Peyer's patch (tissue), 4 donors: ENCODE results near the gene RHOU. TPM values are rescaled to one million over a fixed set of nuclear protein-coding genes. Genes with fewer than 3 reads are reported as not detected.
A peak's percentile ranks its signal among the peaks of the same experiment; 100 is the strongest.

ENCODE experiments used
- DNase-seq, 3 donors: peaks; one replicate each; pipeline ENCODE4 v3.0.0-alpha.2; 2017 to 2019
- H3K27ac ChIP-seq, 4 donors: fragments of 200-600 bp; sonication (generic); one replicate each; pipeline ENCODE4 v1.5.1; 2016 to 2019
- H3K27me3 ChIP-seq, 2 donors: fragments of 200-600 bp; sonication (generic); one replicate each; pipeline ENCODE4 v1.5.1; 2019
- H3K36me3 ChIP-seq, 3 donors: fragments of 200-600 bp; sonication (generic); one replicate each; pipeline ENCODE4 v1.5.1; 2016 to 2019
- H3K4me1 ChIP-seq, 4 donors: fragments of 200-600 bp; sonication (generic); one replicate each; pipeline ENCODE4 v1.5.1; 2016 to 2019
- H3K4me3 ChIP-seq, 4 donors: fragments of 200-600 bp; sonication (generic); 1 replicate in 3 of 4; 2 replicates in 1 of 4; pipeline ENCODE4 v1.5.1; 2016 to 2019; ENCODE audit warnings: mild to moderate bottlenecking in 1 of 4
- H3K9me3 ChIP-seq, 4 donors: fragments of 200-600 bp; sonication (generic); one replicate each; pipeline ENCODE4 v1.5.1; 2016 to 2019; ENCODE audit warnings: mild to moderate bottlenecking in 1 of 4
- CTCF ChIP-seq, 6 experiments: fragments of 450-650 bp in 4 of 6; fragments of 200-600 bp in 2 of 6; sonication (generic) in 1 of 6; IDR thresholded peaks; one replicate each; pipeline ENCODE4 v1.5.1; 2017 to 2019; ENCODE audit warnings: antibody characterized with exemption in 6 of 6, mild to moderate bottlenecking in 3 of 6, moderate library complexity in 1 of 6
- POLR2A ChIP-seq, 2 donors: fragments of 450-650 bp; IDR thresholded peaks; one replicate each; pipeline ENCODE4 v1.5.1; 2017; ENCODE audit warnings: antibody characterized with exemption in 2 of 2, mild to moderate bottlenecking in 2 of 2, moderate library complexity in 2 of 2
- total RNA-seq, 4 donors: library from RNA; depleted of rRNA; stranded (reverse); fragments of >200 nt; gene quantifications; one replicate each; pipeline ENCODE4 v1.1.0, GENCODE V29; 2016

RHOU gene
- total RNA-seq, 4 donors from 2014 or later, result 14.0 to 62.0 (median 42.1) TPM

- no peak for DNase-seq
- H3K27ac ChIP-seq, result no peak overlapping the region
- no peaks in the 10 kb centered on the region for H3K4me1 ChIP-seq
- H3K36me3 ChIP-seq, result no peaks in the 10 kb centered on the region
- no peaks in the 10 kb centered on the region for H3K9me3 ChIP-seq
- H3K4me3 ChIP-seq, result no peak overlapping the region
- no peak for TF ChIP-seq POLR2A (IDR thresholded peaks at IDR 0.05)
- TF ChIP-seq CTCF (IDR thresholded peaks at IDR 0.05), result no peak
- no peaks in the 10 kb centered on the region for H3K27me3 ChIP-seq
These were observed 40.0 kb upstream of the RHOU start for GRCh38 chr1:228695015-228695955.

- TF ChIP-seq POLR2A (IDR thresholded peaks at IDR 0.05) (no peak), CTCF (IDR thresholded peaks at IDR 0.05) (no peak)
- Histone ChIP-seq H3K27me3 (no peaks in the 10 kb centered on the region), H3K27ac (no peak overlapping the region), H3K9me3 (no peaks in the 10 kb centered on the region), H3K36me3 (no peaks in the 10 kb centered on the region), H3K4me3 (no peak overlapping the region), H3K4me1 (no peaks in the 10 kb centered on the region)
- peak in 2 of 3 donors; percentile 19 to 61 for DNase-seq
These were observed 37.9 kb upstream of the RHOU start for GRCh38 chr1:228697207-228698016.

- no peak for TF ChIP-seq POLR2A (IDR thresholded peaks at IDR 0.05)
- Histone ChIP-seq H3K4me1 (no peaks in the 10 kb centered on the region), H3K27me3 (no peaks in the 10 kb centered on the region), H3K4me3 (no peak overlapping the region), H3K27ac (no peak overlapping the region), H3K9me3 (no peaks in the 10 kb centered on the region), H3K36me3 (no peaks in the 10 kb centered on the region)
- DNase-seq, result no peak
These were observed 37.3 kb upstream of the RHOU start for GRCh38 chr1:228698017-228698329.

- no peak overlapping the region for H3K27ac ChIP-seq
- no peak for DNase-seq
- H3K4me3 ChIP-seq, result no peak overlapping the region
- no peaks in the 10 kb centered on the region for H3K27me3 ChIP-seq
- H3K4me1 ChIP-seq, result peaks cover 0 to 4% (median 0%) of the 10 kb centered on the region in 4 donors
- TF ChIP-seq CTCF (IDR thresholded peaks at IDR 0.05) (no peak), POLR2A (IDR thresholded peaks at IDR 0.05) (no peak)
- H3K9me3 ChIP-seq, result no peaks in the 10 kb centered on the region
- no peaks in the 10 kb centered on the region for H3K36me3 ChIP-seq
These were observed 32.8 kb upstream of the RHOU start for GRCh38 chr1:228702433-228702832.

- no peaks in the 10 kb centered on the region for H3K36me3 ChIP-seq
- TF ChIP-seq POLR2A (IDR thresholded peaks at IDR 0.05), result no peak
- TF ChIP-seq CTCF (IDR thresholded peaks at IDR 0.05), result no peak
These were observed 29.0 kb upstream of the RHOU start for GRCh38 chr1:228706305-228706704.

GRCh38 chr1:228717081-228717480 lies 18.2 kb upstream of the RHOU start:
- DNase-seq, result no peak
- Histone ChIP-seq H3K27me3 (no peaks in the 10 kb centered on the region), H3K27ac (no peak overlapping the region), H3K36me3 (no peaks in the 10 kb centered on the region), H3K4me1 (no peaks in the 10 kb centered on the region), H3K9me3 (no peaks in the 10 kb centered on the region), H3K4me3 (no peak overlapping the region)
- no peak for TF ChIP-seq POLR2A (IDR thresholded peaks at IDR 0.05)

More at GRCh38 chr1:228706305-228706704, 29.0 kb upstream of the RHOU start:
- no peaks in the 10 kb centered on the region for H3K9me3 ChIP-seq
- H3K4me3 ChIP-seq, result no peak overlapping the region
- H3K27ac ChIP-seq, result no peak overlapping the region
- H3K27me3 ChIP-seq, result no peaks in the 10 kb centered on the region
- peaks cover 0 to 4% (median 0%) of the 10 kb centered on the region in 4 donors for H3K4me1 ChIP-seq
- no peak for DNase-seq
